ENCODE data around the gene SYTL3. TPM values are rescaled to one million over a fixed set of nuclear protein-coding genes. Genes with fewer than 3 reads are reported as not detected.

Gene SYTL3
- total and polyA plus RNA-seq, 2 donors (not counting 1 experiment from before 2014, with no cell fraction given): 1.1 to 5.4 TPM

- TF ChIP-seq CTCF (IDR thresholded peaks at IDR 0.05) (no peak), EZH2 (IDR thresholded peaks at IDR 0.05; ENCODE audit: borderline replicate concordance, insufficient read depth, low read depth, low read length, poor library complexity, severe bottlenecking) (no peak)
- H3K27ac Mint-ChIP-seq: peak overlapping the region; percentile 2
- no peak overlapping the region for H3K4me2 ChIP-seq (replicated peaks; ENCODE audit: low read depth, low read length, poor library complexity, severe bottlenecking)
- no peaks in the 10 kb centered on the region for H3K9me3 Mint-ChIP-seq (ENCODE audit: insufficient read depth)
- 98% methylated on average over 16 of the region's 19 CpGs for WGBS (ENCODE audit: insufficient coverage)
- no peaks in the 10 kb centered on the region for H3K79me2 ChIP-seq (ENCODE audit: control insufficient read depth, insufficient read depth, low read length)
- no peaks in the 10 kb centered on the region for H3K4me1 Mint-ChIP-seq
- no peak overlapping the region for H3K4me3 ChIP-seq (ENCODE audit: control extremely low read depth in 1 of 5, extremely low read depth in 1 of 5, insufficient read depth in 1 of 5, low read depth in 2 of 5, low read length in 4 of 5)
- no peak overlapping the region for H3K27ac ChIP-seq (ENCODE audit: low read length in 2 of 2)
- CTCF ChIA-PET: interaction anchor here (0.7 to 1.3 kb wide), 3 partner anchors 28 to 342 kb away, joined by 3 to 11 read pairs (median 3); no protein-coding TSS in a partner anchor
- POLR2A ChIA-PET: no interaction called here
- no peaks in the 10 kb centered on the region for H3K27me3 Mint-ChIP-seq
- H3K9ac ChIP-seq (ENCODE audit: low read length): no peak overlapping the region
- H2AFZ ChIP-seq (ENCODE audit: insufficient read depth, low read depth, low read length, poor library complexity, severe bottlenecking): no peak overlapping the region
- no peaks in the 10 kb centered on the region for H3K27me3 ChIP-seq (replicated peaks in 1 of 4; ENCODE audit: control extremely low read depth in 1 of 4, control insufficient read depth in 3 of 4, insufficient read depth in 4 of 4, low read length in 3 of 4)
- no peaks in the 10 kb centered on the region for H3K4me1 ChIP-seq (ENCODE audit: control insufficient read depth in 2 of 2, insufficient read depth in 2 of 2, low read length in 2 of 2)
- no peak for ATAC-seq (ENCODE audit: low read depth)
- H4K20me1 ChIP-seq (ENCODE audit: control insufficient read depth, insufficient read depth, low read length, poor library complexity, severe bottlenecking): no peaks in the 10 kb centered on the region
- DNase-seq: no peak
- H3K9me3 ChIP-seq (ENCODE audit: control extremely low read depth in 1 of 3, control insufficient read depth in 2 of 3, insufficient read depth in 1 of 3, low read length in 2 of 3): no peaks in the 10 kb centered on the region
- H3K4me3 Mint-ChIP-seq: no peak overlapping the region
- intact Hi-C loops (cut with micrococcal nuclease): no loop called here
- peaks cover 2 to 50% of the 10 kb centered on the region in 2 experiments for H3K36me3 ChIP-seq (replicated peaks in 1 of 2; ENCODE audit: control extremely low read depth in 1 of 2, control insufficient read depth in 1 of 2, extremely low read depth in 1 of 2, insufficient read depth in 2 of 2, low read length in 1 of 2)
Observed at GRCh38 chr6:158630938-158631616, 18.8 kb upstream of the SYTL3 start.

All from B cell (primary cell).